Measurements from ENCODE around the gene CDC42BPB. TPM values are rescaled to one million over a fixed set of nuclear protein-coding genes. Genes with fewer than 3 reads are reported as not detected.

Gene CDC42BPB
- total RNA-seq, 1 experiment from 2014 or later: 96.9 TPM

DNA sequence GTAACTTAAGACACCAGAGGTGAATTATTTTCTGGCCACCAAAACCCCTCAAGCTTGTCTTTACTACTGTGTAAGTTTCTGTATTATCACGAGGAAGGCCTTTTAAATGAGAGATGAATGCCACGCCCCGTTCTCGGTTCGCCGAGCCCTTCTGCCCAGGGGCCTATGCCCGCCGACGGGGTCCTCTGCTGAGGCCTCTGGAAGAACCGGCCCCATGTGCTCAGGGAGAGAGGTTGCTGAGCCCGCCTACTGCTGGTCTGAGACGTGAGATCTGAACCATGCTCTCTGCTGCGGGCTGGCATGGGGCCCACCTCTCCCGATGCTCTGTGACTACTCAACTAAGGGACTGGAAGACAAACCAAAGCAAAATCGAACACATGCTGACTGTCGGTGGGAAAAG is 113.9 kb downstream of the CDC42BPB start:
- H3K27ac Mint-ChIP-seq: no peak overlapping the region; the same call in 1 of the 2 replicates

GRCh38 chr14:102942069-102942468 is 115.3 kb downstream of the CDC42BPB start:
- Mint-ChIP-seq H3K27ac (no peak overlapping the region), H3K9me3 (no peaks in the 10 kb centered on the region), H3K4me1 (no peaks in the 10 kb centered on the region), H3K36me3 (peaks cover 52% of the 10 kb centered on the region), H3K4me3 (no peak overlapping the region), H3K27me3 (ENCODE audit: low read depth) (no peaks in the 10 kb centered on the region)
- POLR2A ChIA-PET: no interaction called here
- ATAC-seq (no peak), DNase-seq (ENCODE audit: low spot score) (no peak)
- TF ChIP-seq EMX1 (CRISPR knock-in tag; IDR thresholded peaks at IDR 0.05): no peak
- TF ChIP-seq MXD4 (CRISPR knock-in tag; IDR thresholded peaks at IDR 0.05; ENCODE audit: borderline replicate concordance): no peak
- no peak for TF ChIP-seq OVOL2 (CRISPR knock-in tag; IDR thresholded peaks at IDR 0.05; ENCODE audit: borderline replicate concordance)
- no peak for TF ChIP-seq ZNF396 (CRISPR knock-in tag; IDR thresholded peaks at IDR 0.05; ENCODE audit: borderline replicate concordance)
- no peak for TF ChIP-seq SP1 (CRISPR knock-in tag; conservative IDR thresholded peaks at IDR 0.05)
- TF ChIP-seq, protein P1, sequence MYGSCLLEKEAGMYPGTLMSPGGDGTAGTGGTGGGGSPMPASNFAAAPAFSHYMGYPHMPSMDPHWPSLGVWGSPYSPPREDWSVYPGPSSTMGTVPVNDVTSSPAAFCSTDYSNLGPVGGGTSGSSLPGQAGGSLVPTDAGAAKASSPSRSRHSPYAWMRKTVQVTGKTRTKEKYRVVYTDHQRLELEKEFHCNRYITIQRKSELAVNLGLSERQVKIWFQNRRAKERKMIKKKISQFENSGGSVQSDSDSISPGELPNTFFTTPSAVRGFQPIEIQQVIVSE (CRISPR knock-in tag; IDR thresholded peaks at IDR 0.05; ENCODE audit: borderline replicate concordance): no peak
- TF ChIP-seq ZNF263 (CRISPR knock-in tag; IDR thresholded peaks at IDR 0.05; ENCODE audit: low read depth): no peak
- no peak for TF ChIP-seq ZNF232 (CRISPR knock-in tag; IDR thresholded peaks at IDR 0.05)
- TF ChIP-seq, protein P2, sequence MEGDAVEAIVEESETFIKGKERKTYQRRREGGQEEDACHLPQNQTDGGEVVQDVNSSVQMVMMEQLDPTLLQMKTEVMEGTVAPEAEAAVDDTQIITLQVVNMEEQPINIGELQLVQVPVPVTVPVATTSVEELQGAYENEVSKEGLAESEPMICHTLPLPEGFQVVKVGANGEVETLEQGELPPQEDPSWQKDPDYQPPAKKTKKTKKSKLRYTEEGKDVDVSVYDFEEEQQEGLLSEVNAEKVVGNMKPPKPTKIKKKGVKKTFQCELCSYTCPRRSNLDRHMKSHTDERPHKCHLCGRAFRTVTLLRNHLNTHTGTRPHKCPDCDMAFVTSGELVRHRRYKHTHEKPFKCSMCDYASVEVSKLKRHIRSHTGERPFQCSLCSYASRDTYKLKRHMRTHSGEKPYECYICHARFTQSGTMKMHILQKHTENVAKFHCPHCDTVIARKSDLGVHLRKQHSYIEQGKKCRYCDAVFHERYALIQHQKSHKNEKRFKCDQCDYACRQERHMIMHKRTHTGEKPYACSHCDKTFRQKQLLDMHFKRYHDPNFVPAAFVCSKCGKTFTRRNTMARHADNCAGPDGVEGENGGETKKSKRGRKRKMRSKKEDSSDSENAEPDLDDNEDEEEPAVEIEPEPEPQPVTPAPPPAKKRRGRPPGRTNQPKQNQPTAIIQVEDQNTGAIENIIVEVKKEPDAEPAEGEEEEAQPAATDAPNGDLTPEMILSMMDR (IDR thresholded peaks at IDR 0.05): no peak
- TF ChIP-seq E2F4 (CRISPR knock-in tag; IDR thresholded peaks at IDR 0.05; ENCODE audit: borderline replicate concordance, low read depth): no peak
- TF ChIP-seq NR3C1 (CRISPR knock-in tag; conservative IDR thresholded peaks at IDR 0.05; ENCODE audit: low read depth): no peak
- TF ChIP-seq IRF1 (CRISPR knock-in tag; IDR thresholded peaks at IDR 0.05): no peak
- no peak for TF ChIP-seq ATF1 (CRISPR knock-in tag; IDR thresholded peaks at IDR 0.05)
- no peak for TF ChIP-seq JAZF1 (CRISPR knock-in tag; IDR thresholded peaks at IDR 0.05)
- TF ChIP-seq ELF4 (CRISPR knock-in tag; IDR thresholded peaks at IDR 0.05; ENCODE audit: low read depth): no peak
- TF ChIP-seq ZNF121 (CRISPR knock-in tag; IDR thresholded peaks at IDR 0.05): no peak
- TF ChIP-seq GABPB1 (CRISPR knock-in tag; IDR thresholded peaks at IDR 0.05): no peak
- no peak for TF ChIP-seq FOXP1 (CRISPR knock-in tag; IDR thresholded peaks at IDR 0.05; ENCODE audit: borderline replicate concordance)
- CTCF ChIA-PET: no interaction called here

More for the DNA sequence above, 113.9 kb downstream of the CDC42BPB start:
- ChIA-PET POLR2A (no interaction called here), CTCF (no interaction called here)
- H3K36me3 Mint-ChIP-seq: peaks cover 50% of the 10 kb centered on the region
- DNase-seq (ENCODE audit: low spot score) (no peak), ATAC-seq (no peak)
- no peaks in the 10 kb centered on the region for H3K4me1 Mint-ChIP-seq
- H3K27me3 Mint-ChIP-seq (ENCODE audit: low read depth): no peaks in the 10 kb centered on the region
- TF ChIP-seq CBFB (CRISPR knock-in tag; IDR thresholded peaks at IDR 0.05; ENCODE audit: low read depth) (no peak), CREM (CRISPR knock-in tag; IDR thresholded peaks at IDR 0.05) (no peak)
- TF ChIP-seq, protein P2 (IDR thresholded peaks at IDR 0.05): no peak
- no peaks in the 10 kb centered on the region for H3K9me3 Mint-ChIP-seq
- no peak overlapping the region for H3K4me3 Mint-ChIP-seq

All from WTC11 (cell line).